ENCODE results near the gene DIP2C.
"Not testable (repeated sequence)": the region's sequence is repeated elsewhere in the genome, so short reads cannot be mapped to it uniquely, and the experiment has no call there.

DIP2C gene

DNA sequence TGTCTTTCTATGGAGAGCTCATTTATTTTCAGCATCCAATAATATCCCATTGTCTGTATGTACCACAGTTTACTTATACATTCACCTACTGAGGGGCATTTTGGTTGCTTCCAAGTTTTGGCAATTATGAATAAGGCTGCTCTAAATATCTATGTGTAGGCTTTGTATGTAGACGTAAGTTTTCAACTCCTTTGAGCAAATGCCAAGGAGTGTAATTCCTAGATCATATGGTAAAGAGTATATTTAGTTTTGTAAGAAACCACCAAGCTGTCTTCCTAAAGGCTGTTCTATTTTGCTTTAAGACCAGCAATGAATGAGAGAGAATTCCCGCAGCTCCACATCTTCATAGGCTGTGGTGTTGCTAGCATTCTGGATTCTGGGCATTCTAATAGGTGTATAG is 259.8 kb downstream of the DIP2C start:
- no peak for DNase-seq

DNA sequence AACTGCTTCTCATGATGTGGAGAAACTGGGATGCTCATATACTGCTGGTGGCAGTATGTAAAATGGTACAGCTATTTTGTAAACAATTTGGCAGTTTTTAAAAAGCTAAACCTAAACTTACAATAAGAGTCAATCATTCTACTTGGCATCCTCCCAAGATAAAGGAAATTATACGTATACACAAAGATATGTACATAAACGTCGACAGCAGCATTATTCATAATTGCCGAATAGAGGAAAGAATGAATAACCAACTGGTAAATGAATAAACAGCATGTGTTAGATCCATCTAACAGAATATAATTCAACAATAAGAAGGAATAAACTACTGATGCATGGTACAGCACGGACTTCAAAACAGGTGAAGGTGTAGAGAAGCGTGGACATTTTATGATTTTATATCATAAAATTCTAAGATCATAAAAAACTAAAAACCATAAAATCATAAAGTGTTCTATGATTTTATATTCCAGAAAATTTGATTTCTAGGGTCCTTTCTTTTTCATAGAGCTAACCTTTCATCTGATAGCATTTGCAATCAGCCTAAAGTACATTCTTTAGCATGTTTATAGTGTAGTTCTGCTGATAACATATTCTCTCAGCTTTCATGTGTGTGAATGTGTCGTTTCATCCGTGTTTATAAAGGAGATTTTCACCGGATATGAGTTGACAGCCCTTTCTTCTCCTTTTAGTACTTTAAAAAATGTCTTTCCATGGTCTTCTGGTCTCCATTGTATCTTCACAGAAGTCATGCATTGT is 261.5 kb downstream of the DIP2C start:
- DNase-seq, result no peak

DNA sequence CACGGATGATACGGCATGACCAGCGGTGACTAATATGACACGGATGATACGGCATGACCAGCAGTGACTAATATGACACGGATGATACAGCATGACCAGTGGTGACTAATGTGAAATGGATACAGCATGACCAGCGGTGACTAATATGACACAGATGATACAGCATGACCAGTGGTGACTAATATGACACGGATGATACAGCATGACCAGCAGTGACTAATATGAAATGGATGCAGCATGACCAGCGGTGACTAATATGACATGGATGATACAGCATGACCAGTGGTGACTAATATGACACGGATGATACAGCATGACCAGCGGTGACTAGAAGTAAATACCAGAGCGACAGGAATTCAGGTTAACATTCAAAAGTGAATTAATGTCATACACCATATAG is 264.1 kb downstream of the DIP2C start:
- not testable (repeated sequence) for DNase-seq

DNA sequence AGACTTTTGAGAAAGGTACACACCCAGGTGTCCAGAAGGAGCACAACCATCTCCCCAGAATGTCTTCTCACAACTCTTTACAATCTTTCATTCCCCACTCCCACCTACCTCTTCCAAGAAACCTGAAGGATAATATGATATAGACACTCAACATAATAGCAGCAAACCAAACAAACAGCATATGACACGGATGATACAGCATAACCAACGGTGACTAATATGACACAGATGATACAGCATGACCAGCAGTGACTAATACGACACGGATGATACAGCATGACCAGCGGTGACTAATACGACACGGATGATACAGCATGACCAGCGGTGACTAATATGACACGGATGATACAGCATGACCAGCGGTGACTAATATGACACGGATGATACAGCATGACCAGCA is 264.7 kb downstream of the DIP2C start:
- not testable (repeated sequence) for DNase-seq

DNA sequence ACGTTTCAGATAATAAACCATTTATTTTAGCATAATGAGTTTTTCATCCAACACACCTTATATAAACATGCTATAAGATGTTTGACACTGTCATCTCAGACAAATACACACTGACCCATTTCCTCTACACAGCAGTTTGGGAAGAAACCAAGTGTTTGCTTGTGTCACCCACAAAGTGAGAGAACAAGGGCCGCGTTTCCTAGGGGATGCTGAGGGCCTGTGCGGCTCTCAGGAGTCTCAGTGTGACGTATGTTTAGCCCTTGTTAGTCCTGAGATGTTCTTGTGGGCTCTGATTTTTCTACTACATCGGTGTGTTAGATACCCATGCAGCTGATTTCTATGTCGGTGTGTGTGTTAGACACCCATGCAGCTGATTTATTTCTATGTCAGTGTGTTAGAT is 266.3 kb downstream of the DIP2C start:
- DNase-seq, result no peak

DNA sequence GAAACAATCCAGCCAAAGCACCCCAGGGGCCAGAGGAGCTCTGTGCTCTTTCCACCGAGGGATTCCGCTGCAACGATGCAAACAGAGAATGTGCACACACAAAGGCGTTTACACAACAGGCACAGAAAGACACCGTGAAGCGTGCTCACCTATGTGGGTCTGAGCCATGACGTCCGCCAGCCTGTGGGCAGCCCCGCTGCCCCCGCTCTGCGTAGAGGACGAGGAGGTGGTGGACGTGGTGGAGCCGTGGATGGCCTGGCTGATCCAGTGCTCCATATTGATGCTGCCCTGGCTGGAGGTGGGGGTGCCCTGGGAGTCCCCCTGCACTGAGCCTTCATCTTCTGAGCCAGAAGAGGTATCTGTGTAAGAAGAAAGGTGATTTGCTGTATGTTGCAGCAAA is 266.8 kb downstream of the DIP2C start:
- no peak for DNase-seq

DNA sequence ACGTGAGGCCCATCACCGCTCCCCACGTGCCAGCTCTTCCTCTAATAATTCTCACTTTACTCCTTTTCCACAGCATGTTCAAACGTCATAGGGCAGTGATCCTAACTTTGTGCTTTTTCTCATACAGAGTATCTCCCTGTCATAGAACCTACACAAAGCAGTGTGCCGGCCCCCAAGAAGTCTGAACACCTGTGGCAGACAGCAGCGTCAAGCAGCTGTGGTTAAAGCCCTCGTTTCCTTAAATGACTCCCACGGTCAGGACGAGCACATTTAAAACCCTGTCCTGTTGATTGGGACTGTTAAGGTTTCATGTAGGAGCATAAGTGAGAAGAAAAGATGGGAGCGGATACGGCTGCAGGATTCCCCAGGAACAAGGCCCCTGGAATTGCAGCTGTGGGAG is 267.2 kb downstream of the DIP2C start:
- DNase-seq, result no peak

DNA sequence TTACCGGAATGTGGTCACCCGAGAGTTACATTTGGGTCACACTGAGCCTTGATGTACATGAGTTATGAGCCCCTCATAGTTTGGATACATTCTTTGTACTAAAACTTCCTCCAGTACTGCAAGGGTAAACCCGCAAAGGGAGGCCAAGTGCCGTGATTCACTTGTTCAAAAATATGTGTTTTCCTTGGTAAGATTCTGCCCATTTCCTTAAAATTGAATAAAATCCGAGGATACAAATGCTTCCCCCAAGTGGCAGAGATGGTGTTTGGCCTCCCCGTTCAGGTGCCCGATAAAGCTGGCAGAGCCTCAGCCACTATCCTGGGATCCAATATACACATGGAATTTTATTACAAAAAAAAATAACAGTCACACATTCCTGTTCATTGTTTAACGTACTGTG is 268.3 kb downstream of the DIP2C start:
- DNase-seq, result no peak

DNA sequence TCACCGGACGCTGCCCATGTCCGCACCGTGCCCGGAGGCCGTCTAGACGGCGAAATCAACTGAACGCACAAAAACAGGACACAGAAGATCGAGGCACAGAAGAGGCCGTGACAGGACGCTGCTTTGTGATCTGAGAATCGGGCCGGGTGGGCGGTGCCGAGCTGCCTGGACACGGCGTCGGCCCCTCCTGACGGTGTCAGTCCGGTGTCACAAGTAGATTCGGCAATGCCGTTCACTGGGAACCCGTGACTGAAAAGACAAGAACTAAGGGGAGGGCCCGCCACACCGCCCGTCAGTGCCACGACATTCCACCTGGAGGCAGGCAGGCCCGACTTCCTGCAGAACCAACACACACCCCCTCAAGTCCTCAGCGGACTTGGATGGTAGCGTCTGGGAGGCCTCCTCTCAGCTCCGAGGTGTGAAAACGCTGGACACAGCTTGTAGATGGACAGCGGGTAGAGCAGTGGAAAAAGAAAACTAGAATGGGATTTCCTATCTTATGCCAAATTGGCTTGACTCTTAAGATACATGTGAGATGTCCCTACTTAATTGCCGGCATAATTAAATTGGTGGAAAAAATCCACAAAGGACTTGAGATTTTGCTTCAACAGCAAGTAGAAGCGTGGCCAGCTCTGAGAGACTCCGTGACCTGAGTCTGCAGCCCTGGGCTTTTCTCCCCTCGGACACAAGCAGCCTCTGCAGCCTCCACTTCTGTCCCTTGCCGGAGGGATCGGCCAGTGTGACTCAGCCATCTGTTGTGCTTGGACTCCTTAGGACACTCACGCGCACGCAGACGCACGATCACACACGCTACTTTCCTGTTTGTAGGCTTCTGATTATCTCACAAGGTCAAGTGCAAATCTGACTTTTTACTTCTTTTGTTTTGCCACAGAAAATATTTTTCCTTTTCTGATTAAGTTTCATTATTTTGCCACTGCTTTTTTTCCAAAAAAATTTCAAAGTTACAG is 269.0 kb downstream of the DIP2C start:
- no peak for DNase-seq

DNA sequence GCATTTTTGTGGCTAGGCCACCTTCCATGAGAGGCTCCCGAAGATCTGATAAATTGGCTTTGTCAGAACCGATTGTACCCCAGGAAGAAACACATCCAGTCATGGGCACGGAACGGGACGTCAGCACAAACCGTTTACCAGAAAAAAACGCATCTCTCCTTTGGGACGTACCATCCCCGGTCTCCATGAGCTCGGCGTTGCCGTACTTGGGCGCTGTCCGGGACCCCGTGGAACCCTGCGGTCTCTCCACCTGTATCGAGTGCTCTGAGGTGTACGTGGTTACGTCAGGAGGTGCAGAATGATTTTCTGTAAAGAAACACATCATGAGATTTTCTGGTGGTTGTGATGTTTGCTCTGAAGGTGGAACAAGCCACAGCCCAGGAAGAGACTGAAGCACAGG is 270.6 kb downstream of the DIP2C start:
- DNase-seq, result no peak

DNA sequence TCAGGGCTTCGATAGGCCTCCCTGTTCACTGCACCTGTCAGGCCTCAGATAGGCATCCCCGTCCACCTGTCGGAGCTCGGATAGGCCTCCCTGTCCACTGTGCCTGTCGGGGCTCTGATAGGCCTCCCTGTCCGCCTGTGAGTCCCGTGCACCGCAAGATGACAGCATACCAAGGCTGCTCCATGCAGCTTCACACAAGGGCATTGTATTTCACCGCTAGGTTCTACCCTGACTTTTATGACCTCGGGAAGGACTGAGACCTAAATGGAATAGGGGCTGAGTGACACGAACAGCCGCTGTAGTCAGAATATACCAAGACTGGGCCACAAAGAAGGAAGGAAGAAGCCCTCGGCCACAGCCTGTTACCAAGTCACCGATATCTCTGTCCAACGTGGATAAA is 271.2 kb downstream of the DIP2C start:
- no peak for DNase-seq

DNA sequence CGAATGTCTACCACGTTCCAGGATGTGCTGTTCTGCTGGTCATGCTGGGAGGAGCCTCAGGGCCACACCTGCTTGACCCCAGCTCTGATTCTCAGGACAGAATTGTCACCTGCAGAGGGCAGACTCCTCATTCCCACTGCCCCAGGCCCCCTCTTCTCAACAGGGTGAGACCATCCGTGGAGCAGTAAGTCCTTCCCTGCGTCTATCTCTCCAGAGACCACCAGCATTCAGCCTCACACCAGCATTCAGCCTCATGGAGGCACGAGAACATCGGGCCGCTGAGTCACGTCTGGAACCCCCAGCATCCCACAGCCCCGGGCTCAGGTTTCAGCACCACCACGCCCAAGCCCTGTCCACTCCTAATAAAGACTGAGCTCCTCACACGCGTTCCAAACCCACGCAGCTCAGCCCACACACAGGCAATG is 273.4 kb downstream of the DIP2C start:
- no peak for DNase-seq

DNA sequence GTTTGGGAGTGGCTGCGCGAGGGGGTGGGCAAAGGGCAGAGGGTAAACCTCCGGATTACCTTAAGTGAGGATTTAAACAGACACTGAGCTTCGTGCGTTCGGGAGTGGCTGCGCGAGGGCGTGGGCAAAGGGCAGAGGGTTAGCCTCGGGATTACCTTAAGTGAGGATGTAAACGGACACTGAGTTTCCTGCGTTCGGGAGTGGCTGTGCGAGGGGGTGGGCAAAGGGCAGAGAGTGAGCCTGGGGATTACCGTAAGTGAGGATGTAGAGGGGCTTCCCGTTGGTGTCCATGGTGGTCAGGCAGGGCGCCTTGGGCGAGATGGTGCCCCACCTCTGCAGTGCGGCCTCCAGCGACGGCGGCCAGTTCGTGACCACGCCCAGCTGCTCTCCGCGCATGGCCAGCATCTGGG is 275.8 kb downstream of the DIP2C start:
- no peak for DNase-seq

DNA sequence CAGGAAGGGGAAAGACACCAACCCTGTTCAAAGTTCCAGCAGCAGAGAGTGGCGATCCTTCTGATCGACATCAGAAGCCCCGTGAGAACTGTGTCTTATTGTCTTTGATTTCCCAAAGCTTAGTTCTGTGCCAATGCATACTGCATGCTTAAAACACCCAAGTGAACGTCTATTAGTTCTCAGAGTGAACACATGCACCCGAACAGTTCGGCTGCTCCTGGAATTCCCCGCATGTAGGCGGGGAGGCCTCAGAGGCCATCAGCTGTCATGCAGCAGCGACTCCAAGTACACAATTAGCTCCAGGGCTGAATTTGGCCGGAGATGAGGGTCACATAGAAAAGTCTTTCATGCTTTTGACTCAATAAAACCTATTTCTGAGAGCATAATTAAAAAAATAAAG is 277.4 kb downstream of the DIP2C start:
- no peak for DNase-seq

DNA sequence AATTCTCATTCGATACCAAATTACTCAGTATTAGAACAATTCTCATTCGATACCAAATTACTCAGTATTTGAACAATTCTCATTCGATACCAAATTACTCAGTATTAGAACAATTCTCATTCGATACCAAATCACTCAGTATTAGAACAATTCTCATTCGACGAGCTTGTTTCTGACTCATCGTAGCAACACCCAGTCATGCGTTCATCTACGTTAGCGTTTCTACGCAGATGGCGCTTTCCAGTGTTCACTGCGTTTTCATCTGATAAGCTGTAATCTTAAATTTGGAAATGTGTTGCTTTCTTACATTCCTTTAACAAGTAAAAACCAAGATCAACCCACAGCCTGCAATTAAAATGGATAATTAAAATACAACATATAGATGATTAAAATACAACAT is 277.9 kb downstream of the DIP2C start:
- DNase-seq, result no peak

DNA sequence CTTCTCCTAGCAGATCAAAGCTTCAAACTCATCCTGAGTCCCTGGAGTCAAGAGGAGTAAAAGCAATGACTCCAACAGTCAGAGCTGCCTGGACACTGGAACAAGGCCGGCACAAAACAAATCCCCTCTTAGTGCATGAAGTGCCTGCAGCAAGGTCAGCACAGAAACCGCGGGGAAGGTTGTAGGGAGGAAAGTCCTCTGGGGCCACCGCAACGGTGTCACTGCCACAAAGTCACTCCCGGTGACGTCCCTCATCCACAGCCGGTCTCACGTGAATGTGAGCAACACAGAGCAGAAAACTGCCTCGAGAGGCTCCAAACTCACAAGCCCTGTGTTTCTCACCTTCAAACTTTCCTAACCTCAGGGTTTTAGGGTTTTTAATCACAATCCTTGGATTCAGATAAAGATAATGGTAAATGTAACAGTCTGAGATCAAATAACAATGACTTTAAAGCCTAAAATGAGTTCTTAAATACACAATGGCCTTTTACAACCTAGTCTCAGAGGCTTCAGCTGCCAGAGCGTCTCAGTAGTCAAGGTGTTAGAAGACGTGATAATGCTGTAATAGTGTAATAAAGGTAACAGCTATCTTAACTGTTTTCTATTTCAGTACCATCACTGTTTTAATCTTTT is 279.9 kb downstream of the DIP2C start:
- DNase-seq, result no peak

DNA sequence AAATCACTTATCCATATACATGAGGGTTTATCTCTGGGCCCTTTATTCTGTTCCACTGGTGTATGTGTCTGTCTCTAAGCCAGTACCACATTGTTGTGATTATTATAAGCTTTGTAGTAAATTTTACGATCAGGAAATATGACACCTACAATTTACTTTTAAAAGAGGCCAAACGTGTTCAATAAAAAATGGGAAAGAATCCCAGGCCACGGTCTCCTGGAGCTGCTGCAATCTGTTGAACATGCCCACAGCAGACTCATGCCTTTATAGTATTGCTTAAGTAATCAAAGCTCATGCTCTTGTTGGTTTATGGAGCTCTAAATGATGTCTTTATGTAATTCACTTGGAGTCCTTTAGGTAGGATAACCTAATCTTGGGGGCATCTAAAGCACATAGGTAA is 281.2 kb downstream of the DIP2C start:
- no peak for DNase-seq

DNA sequence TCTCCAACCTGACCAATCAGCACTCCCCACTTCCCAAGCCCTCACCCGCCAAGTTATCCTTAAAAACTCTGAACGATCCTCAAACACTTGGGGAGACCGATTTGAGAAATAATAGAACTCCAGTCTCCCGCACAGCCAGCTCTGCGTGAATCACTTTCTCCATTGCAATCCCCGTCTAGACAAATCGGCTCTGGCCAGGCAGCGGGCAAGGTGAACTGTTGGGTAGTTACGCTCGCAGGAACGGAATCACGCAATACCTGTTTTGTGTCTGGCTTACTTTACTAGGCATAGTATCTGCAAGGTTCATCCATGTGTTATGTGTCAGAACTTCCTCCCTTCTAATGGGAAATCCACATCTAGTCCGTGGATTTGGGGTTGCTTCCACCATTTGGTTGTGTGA is 282.5 kb downstream of the DIP2C start:
- no peak for DNase-seq

DNA sequence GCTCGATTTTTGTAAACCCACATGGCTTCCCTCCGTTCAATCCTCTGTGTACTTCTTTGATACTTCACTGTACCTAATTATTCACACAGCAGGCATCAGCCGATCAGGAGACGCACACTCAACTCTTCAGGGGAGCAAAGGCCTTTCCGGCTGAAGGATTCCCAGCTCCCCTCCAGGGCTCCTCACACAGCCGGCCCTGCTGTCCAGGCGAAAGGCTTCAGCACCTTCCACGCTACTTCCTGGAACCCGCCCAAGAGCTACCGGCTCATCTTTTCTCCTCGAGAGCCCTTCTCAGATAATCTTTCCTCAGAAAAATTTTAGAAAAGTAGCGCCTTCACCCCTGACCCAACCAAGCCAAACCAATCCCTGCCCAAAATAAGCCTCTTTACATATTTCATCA is 283.8 kb downstream of the DIP2C start:
- no peak for DNase-seq

DNA sequence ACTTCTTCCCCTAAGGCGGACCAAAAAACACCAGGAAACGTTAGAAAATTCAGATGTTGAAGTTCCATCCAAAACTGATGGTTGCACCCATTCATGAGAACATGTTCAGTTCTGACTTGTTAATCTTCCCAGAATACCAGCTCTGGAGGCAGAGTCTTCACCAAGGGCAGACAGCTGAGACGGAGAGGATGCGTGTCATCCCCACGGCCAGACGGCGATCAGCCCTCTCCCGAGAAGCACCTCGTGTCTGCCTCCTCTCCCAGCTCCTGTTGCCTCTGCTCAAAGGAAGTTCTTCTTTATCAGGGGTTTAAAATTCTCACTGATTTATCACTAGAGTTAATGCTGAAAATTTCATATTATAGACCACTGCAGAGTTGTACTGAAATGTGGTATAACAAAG is 284.5 kb downstream of the DIP2C start:
- no peak for DNase-seq

DNA sequence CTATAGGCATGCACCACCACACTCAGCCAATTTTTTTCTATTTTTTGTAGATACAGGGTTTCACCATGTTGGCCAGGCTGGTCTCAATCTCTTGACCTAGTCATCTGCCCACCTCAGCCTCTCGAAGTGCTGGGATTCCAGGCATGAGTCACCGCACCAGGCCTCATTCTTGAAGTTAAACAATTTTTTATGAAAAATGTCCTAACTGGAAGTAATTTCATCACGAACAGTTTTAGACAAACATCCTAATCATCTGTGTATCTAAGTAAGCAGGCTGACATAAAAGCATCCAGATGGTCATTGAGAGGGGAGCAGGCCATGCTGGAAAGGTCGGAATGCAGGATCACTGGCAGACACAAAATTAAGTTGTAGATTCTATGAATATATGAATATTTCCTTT is 285.1 kb downstream of the DIP2C start:
- no peak for DNase-seq

DNA sequence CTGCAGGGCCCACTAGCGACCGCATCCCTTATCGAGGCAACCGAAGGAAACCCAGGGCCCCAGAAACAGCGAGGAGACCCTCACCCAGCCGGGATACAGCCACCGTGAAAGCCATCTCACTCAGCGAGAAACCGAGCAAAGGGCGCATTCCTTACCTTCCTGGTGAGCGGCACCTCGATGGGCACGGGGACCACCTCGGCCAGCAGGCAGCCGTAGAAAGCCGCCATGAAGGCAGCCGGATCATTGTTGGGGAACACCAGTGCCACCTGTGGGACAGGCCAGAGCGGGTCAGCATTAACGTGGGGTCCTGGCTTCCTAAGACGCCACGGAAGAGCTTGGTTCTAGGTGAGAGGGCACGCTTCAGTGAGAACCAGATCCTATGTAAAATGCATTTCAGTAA is 290.5 kb downstream of the DIP2C start:
- no peak for DNase-seq

DNA sequence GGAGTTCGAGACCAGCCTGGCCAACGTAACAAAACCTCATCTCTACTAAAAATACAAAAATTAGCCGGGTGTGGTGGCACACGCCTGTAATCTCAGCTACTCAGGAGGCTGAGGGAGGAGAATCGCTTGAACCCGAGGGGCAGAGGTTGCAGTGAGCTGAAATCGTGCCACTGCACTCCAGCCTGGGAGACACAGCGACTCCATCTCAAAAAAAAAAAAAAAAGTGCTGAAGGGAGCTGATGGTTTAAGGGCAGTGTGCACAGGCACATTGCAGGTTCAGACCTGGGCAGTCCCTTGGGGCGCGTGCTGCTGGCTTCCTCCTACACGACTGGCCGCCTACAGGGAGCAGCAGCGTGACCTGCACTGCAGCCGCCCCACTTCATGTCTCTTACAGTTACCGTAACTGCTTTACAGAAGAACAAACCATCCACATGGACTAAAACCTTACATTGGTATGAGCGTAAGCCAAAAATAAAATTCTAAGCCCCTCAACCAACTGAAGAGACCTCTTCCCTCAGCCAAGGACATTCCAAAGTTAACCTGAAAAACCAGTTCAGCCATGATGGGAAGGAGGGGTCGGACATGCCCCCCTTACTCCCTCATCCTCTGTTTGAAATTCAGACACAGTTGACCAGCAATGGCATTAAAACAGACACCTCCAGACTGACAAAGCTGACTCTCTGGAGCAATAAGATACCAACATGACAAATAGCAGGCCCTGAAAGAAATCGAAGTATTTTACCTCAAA is 292.0 kb downstream of the DIP2C start:
- DNase-seq, result no peak
